Endothelial cell of umbilical vein (primary cell): ENCODE results near the gene R3HDM2. TPM values are rescaled to one million over a fixed set of nuclear protein-coding genes. Genes with fewer than 3 reads are reported as not detected.

ENCODE experiments used
- BruUV-seq: library from RNA; stranded (reverse); fragments of 400-500 nt; replicated peaks from 2 replicates; lab custom pipeline; 2021; lab: Mats Ljungman, UMichigan
- CTCF ChIA-PET: fragments of 300-600, 350-600 bp; sonication (Branson Sonifier 250); formaldehyde crosslinking; loops from one replicate; lab custom pipeline; 2021; ENCODE audit warnings: antibody characterized with exemption, inconsistent platforms; lab: Charles Lee
- POLR2A ChIA-PET: fragments of 300-600, 350-600 bp; sonication (Branson Sonifier 250); formaldehyde crosslinking; loops from one replicate; lab custom pipeline; 2021; ENCODE audit warnings: antibody characterized with exemption, inconsistent platforms; lab: Charles Lee
- DNase-seq: peaks from one replicate; pipeline ENCODE4 v3.0.0-alpha.2; 2011; ENCODE audit warnings: low read depth, low spot score
- FAIRE-seq: peaks from 2 replicates; lab custom pipeline; 2011; peaks lifted over from hg19 to GRCh38; lab: Jason Lieb, UNC
- H2AFZ ChIP-seq: 2 replicates; pipeline ENCODE4 v1.6.0; 2012; ENCODE audit warnings: low read depth, low read length, control low read depth, inconsistent platforms
- H3K27ac ChIP-seq: 2 replicates; pipeline ENCODE4 v1.5.1; 2011; ENCODE audit warnings: low read depth, mild to moderate bottlenecking, control low read depth, low read length, moderate library complexity; ENCODE audit not compliant: insufficient read depth
- H3K27me3 ChIP-seq, 2 experiments: 2 replicates each; pipeline versions ENCODE4 v1.6.0 to v1.6.1; 2011; ENCODE audit warnings: low read length in 2 of 2, mixed read lengths in 1 of 2; ENCODE audit not compliant: control insufficient read depth in 2 of 2, insufficient read depth in 2 of 2
- H3K36me3 ChIP-seq, 2 experiments: 2 replicates in 1 of 2; 3 replicates in 1 of 2; pipeline ENCODE4 v1.5.1; 2011; ENCODE audit warnings: low read length in 2 of 2, mild to moderate bottlenecking in 1 of 2, moderate library complexity in 1 of 2; ENCODE audit not compliant: control insufficient read depth in 2 of 2, insufficient read depth in 2 of 2; ENCODE audit errors: extremely low read depth in 1 of 2
- H3K4me1 ChIP-seq: 3 replicates; pipeline ENCODE4 v1.5.1; 2011; ENCODE audit warnings: mild to moderate bottlenecking, low read length; ENCODE audit not compliant: control insufficient read depth, insufficient read depth; ENCODE audit errors: extremely low read depth
- H3K4me2 ChIP-seq: 2 replicates; pipeline ENCODE4 v1.6.1; 2011; ENCODE audit warnings: low read length, control low read depth, mixed read lengths; ENCODE audit not compliant: insufficient read depth
- H3K4me3 ChIP-seq, 3 experiments: fragments of 200-600 bp in 1 of 3; sonication (generic), shearing (Covaris generic) in 1 of 3; replicated peaks in 1 of 3; 2 replicates each; pipeline ENCODE4 v1.5.1; 2011 to 2016; ENCODE audit warnings: control low read depth in 3 of 3, low read length in 3 of 3, mild to moderate bottlenecking in 2 of 3, inconsistent platforms in 1 of 3, low read depth in 1 of 3, moderate library complexity in 1 of 3; ENCODE audit not compliant: insufficient read depth in 1 of 3
- H3K79me2 ChIP-seq: 2 replicates; pipeline ENCODE4 v1.6.0; 2012; ENCODE audit warnings: low read length, inconsistent platforms; ENCODE audit not compliant: control insufficient read depth, insufficient read depth
- H3K9ac ChIP-seq: replicated peaks from 2 replicates; pipeline ENCODE3; 2011; ENCODE audit warnings: low read length, control low read depth; ENCODE audit not compliant: insufficient read depth; ENCODE audit errors: extremely low read depth
- H3K9me1 ChIP-seq: replicated peaks from 3 replicates; pipeline ENCODE4 v1.6.0; 2011; ENCODE audit warnings: mild to moderate bottlenecking, low read length; ENCODE audit not compliant: control insufficient read depth, insufficient read depth; ENCODE audit errors: extremely low read depth
- H3K9me3 ChIP-seq: replicated peaks from 2 replicates; pipeline ENCODE4 v1.5.1; 2012; ENCODE audit warnings: low read length, inconsistent platforms; ENCODE audit not compliant: control insufficient read depth, insufficient read depth
- H4K20me1 ChIP-seq: replicated peaks from 2 replicates; pipeline ENCODE3; 2011; ENCODE audit warnings: mild to moderate bottlenecking, low read length; ENCODE audit not compliant: control insufficient read depth, insufficient read depth; ENCODE audit errors: extremely low read depth
- CTCF ChIP-seq, 2 donors: IDR thresholded peaks; 1 replicate in 1 of 2; 2 replicates in 1 of 2; pipeline ENCODE4 v1.5.1; 2011; ENCODE audit warnings: low read length in 2 of 2, mild to moderate bottlenecking in 2 of 2, moderate library complexity in 2 of 2, control low read depth in 1 of 2, inconsistent platforms in 1 of 2, low read depth in 1 of 2; ENCODE audit not compliant: insufficient read depth in 1 of 2; ENCODE audit errors: extremely low read depth in 1 of 2
- EZH2 ChIP-seq: IDR thresholded peaks from 2 replicates; pipeline ENCODE4 v1.6.1; 2012; ENCODE audit warnings: borderline replicate concordance, low read depth, mild to moderate bottlenecking, moderate library complexity, low read length, inconsistent platforms; ENCODE audit not compliant: severe bottlenecking
- FOS ChIP-seq: IDR thresholded peaks from 2 replicates; pipeline ENCODE4 v1.6.1; 2011; ENCODE audit warnings: mild to moderate bottlenecking, low read length, moderate library complexity, borderline replicate concordance; ENCODE audit not compliant: insufficient read depth
- GATA2 ChIP-seq: IDR thresholded peaks from 2 replicates; pipeline ENCODE4 v1.7.0; 2011; ENCODE audit warnings: low read depth, mild to moderate bottlenecking, moderate library complexity, mixed read lengths, low read length; ENCODE audit not compliant: insufficient read length, insufficient read depth
- JUN ChIP-seq: IDR thresholded peaks from 2 replicates; pipeline ENCODE4 v1.6.1; 2011; ENCODE audit warnings: borderline replicate concordance, low read depth; ENCODE audit not compliant: insufficient read length, insufficient read depth
- MAX ChIP-seq: IDR thresholded peaks from 2 replicates; pipeline ENCODE4 v1.6.1; 2011; ENCODE audit not compliant: insufficient read depth, insufficient read length
- MYC ChIP-seq: IDR thresholded peaks from one replicate; pipeline ENCODE4 v1.6.1; 2011; ENCODE audit warnings: mild to moderate bottlenecking, low read depth, low read length
- POLR2A ChIP-seq: IDR thresholded peaks from 2 replicates; pipeline ENCODE4 v1.6.1; 2012; ENCODE audit warnings: low read depth, mild to moderate bottlenecking, control low read depth, low read length
- POLR2AphosphoS5 ChIP-seq: IDR thresholded peaks from 2 replicates; pipeline ENCODE4 v1.6.1; 2012; ENCODE audit warnings: low read depth, mild to moderate bottlenecking, control low read depth, low read length, moderate library complexity; ENCODE audit not compliant: insufficient read depth
- dilution Hi-C: fragments of 300-500 bp; cut with MboI; formaldehyde crosslinking; loops from one replicate; pipeline ENCODE4 v1.15.0; 2019; ENCODE audit warnings: low sequenced_read_pairs; ENCODE audit not compliant: extremely low pct_ligation_motif_present
- intact Hi-C: fragments of 100-400 bp; cut with micrococcal nuclease; formaldehyde crosslinking; loops from one replicate; pipeline ENCODE4 v1.10.0; 2022
- polyA plus RNA-seq, 4 experiments: library from polyadenylated mRNA; depleted of rRNA in 3 of 4; stranded (reverse) in 3 of 4; unstranded in 1 of 4; fragments of >200 nt; gene quantifications; 2 replicates each; pipeline versions ENCODE4 v1.2.1 to v1.2.3, GENCODE V29; 2011 to 2012; ENCODE audit warnings: missing spikeins in 1 of 4
- total RNA-seq: library from RNA; stranded (reverse); gene quantifications from 2 replicates; pipeline ENCODE4 v1.2.3, GENCODE V29; 2021

Gene R3HDM2
- total and polyA plus RNA-seq, 2 donors (not counting 3 experiments of a cell fraction or from before 2014, with no cell fraction given) = 26.1 to 31.3 TPM

- no peaks in the 10 kb centered on the region for H3K79me2 ChIP-seq
- ChIA-PET POLR2A (no interaction called here), CTCF (interaction anchor here (1.0 kb wide), 1 partner anchor 29 kb away, joined by 4 read pairs; no protein-coding TSS in a partner anchor)
- H3K4me3 ChIP-seq = no peak overlapping the region
- dilution Hi-C loops = no loop called here
- FAIRE-seq (no peak), DNase-seq (no peak)
- intact Hi-C loops = no loop called here
- no peaks in the 10 kb centered on the region for H3K36me3 ChIP-seq
- no peaks in the 10 kb centered on the region for H3K9me1 ChIP-seq
- H3K4me2 ChIP-seq = no peak overlapping the region
- H3K27me3 ChIP-seq = peaks cover 16 to 18% of the 10 kb centered on the region in 2 experiments
- no peak overlapping the region for H3K27ac ChIP-seq
- no peak overlapping the region for H2AFZ ChIP-seq
- H3K9me3 ChIP-seq = no peaks in the 10 kb centered on the region
- BruUV-seq = no TSS peak
- no peaks in the 10 kb centered on the region for H4K20me1 ChIP-seq
- TF ChIP-seq FOS (no peak), GATA2 (no peak), MAX (no peak), POLR2AphosphoS5 (no peak), MYC (no peak)
- H3K4me1 ChIP-seq = peaks cover 2% of the 10 kb centered on the region
- no peak overlapping the region for H3K9ac ChIP-seq
Observed at GRCh38 chr12:57210461-57210860, 220.4 kb downstream of the R3HDM2 start.

GRCh38 chr12:57209916-57210315 lies 220.9 kb downstream of the R3HDM2 start:
- no peaks in the 10 kb centered on the region for H4K20me1 ChIP-seq

More at GRCh38 chr12:57209916-57210315, 220.9 kb downstream of the R3HDM2 start:
- FAIRE-seq (no peak), DNase-seq (no peak)
- Histone ChIP-seq H3K4me2 (no peak overlapping the region), H3K27ac (no peak overlapping the region), H3K4me3 (no peak overlapping the region), H3K4me1 (peaks cover 2% of the 10 kb centered on the region), H3K79me2 (no peaks in the 10 kb centered on the region), H3K9me1 (no peaks in the 10 kb centered on the region), H3K9ac (no peak overlapping the region), H3K36me3 (no peaks in the 10 kb centered on the region), H3K27me3 (peaks cover 10 to 12% of the 10 kb centered on the region in 2 experiments), H2AFZ (no peak overlapping the region), H3K9me3 (no peaks in the 10 kb centered on the region)
- dilution Hi-C loops (no loop called here), intact Hi-C loops (no loop called here)
- CTCF ChIA-PET = interaction anchor here (3.8 kb wide), 1 partner anchor 32 kb away, joined by 13 read pairs; no protein-coding TSS in a partner anchor
- BruUV-seq = no TSS peak
- TF ChIP-seq GATA2 = no peak
- TF ChIP-seq FOS = no peak
- TF ChIP-seq MAX = no peak
- no peak for TF ChIP-seq CTCF (IDR thresholded peaks at IDR 0.05; ENCODE audit: extremely low read depth in 1 of 2, insufficient read depth in 1 of 2, low read depth in 1 of 2, low read length in 2 of 2)
- TF ChIP-seq POLR2A = no peak
- TF ChIP-seq MYC = no peak
- TF ChIP-seq POLR2AphosphoS5 = no peak
- TF ChIP-seq JUN = no peak
- no peak for TF ChIP-seq EZH2
- POLR2A ChIA-PET = no interaction called here
